Stimulated activated naive CD8-positive, alpha-beta T cell treated with anti-CD3 and anti-CD28 coated beads, Interleukin-15, amount 100 ng/mL, for 72 hours (primary cell): ENCODE data around the gene C2orf42.
A peak's percentile ranks its signal among the peaks of the same experiment; 100 is the strongest.
"Not testable (repeated sequence)": the region's sequence is repeated elsewhere in the genome, so short reads cannot be mapped to it uniquely, and the experiment has no call there.

ENCODE experiments used
- ATAC-seq: fragments of 150-1000 bp; cut with Tn5 transposase; 2 replicates; pipeline ENCODE4 v1.10.0; 2021; ENCODE audit warnings: mild to moderate bottlenecking, moderate library complexity
- DNase-seq, 2 donors: peaks; one replicate each; pipeline ENCODE4 v3.0.0; 2021 to 2022
- H3K27ac Mint-ChIP-seq, 2 donors: one replicate each; pipeline ENCODE4 v1.8.0; 2022; ENCODE audit warnings: mild to moderate bottlenecking in 2 of 2, mixed read lengths in 2 of 2, moderate library complexity in 2 of 2
- H3K27me3 Mint-ChIP-seq: one replicate; pipeline ENCODE4 v1.8.0; 2022; ENCODE audit warnings: mixed read lengths
- H3K4me1 Mint-ChIP-seq: one replicate; pipeline ENCODE4 v1.8.0; 2022; ENCODE audit warnings: mild to moderate bottlenecking, mixed read lengths
- H3K4me3 Mint-ChIP-seq, 2 donors: one replicate each; pipeline ENCODE4 v1.8.0; 2022; ENCODE audit warnings: mild to moderate bottlenecking in 2 of 2, mixed read lengths in 2 of 2, moderate library complexity in 1 of 2
- H3K9me3 Mint-ChIP-seq, 2 donors: one replicate each; pipeline ENCODE4 v1.8.0; 2022; ENCODE audit warnings: mixed read lengths in 2 of 2

The C2orf42 gene

GRCh38 chr2:70125498-70125898, 65.3 kb downstream of the C2orf42 start:
- no peaks in the 10 kb centered on the region for H3K27me3 Mint-ChIP-seq
- H3K27ac Mint-ChIP-seq: peak overlapping the region; percentile 100
- no peak for DNase-seq
- peak overlapping the region; percentile 92 to 98 for H3K4me3 Mint-ChIP-seq
- ATAC-seq: no peak
- no peaks in the 10 kb centered on the region for H3K9me3 Mint-ChIP-seq
- peaks cover 80% of the 10 kb centered on the region for H3K4me1 Mint-ChIP-seq

GRCh38 chr2:70124983-70125480, 65.8 kb downstream of the C2orf42 start:
- Mint-ChIP-seq H3K4me3 (peak overlapping the region; percentile 92 to 98), H3K4me1 (peaks cover 76% of the 10 kb centered on the region), H3K27ac (peak overlapping the region; percentile 100), H3K27me3 (no peaks in the 10 kb centered on the region), H3K9me3 (no peaks in the 10 kb centered on the region)
- ATAC-seq: peak; percentile 67
- DNase-seq: peak; percentile 62 to 67

- peak overlapping the region; percentile 100 for H3K27ac Mint-ChIP-seq
- H3K27me3 Mint-ChIP-seq: no peaks in the 10 kb centered on the region
- ATAC-seq (peak; percentile 33), DNase-seq (no peak)
- peak overlapping the region; percentile 92 to 98 for H3K4me3 Mint-ChIP-seq
- H3K4me1 Mint-ChIP-seq: peaks cover 80% of the 10 kb centered on the region
- no peaks in the 10 kb centered on the region for H3K9me3 Mint-ChIP-seq
Observed at GRCh38 chr2:70123829-70124116, 67.0 kb downstream of the C2orf42 start.

DNA sequence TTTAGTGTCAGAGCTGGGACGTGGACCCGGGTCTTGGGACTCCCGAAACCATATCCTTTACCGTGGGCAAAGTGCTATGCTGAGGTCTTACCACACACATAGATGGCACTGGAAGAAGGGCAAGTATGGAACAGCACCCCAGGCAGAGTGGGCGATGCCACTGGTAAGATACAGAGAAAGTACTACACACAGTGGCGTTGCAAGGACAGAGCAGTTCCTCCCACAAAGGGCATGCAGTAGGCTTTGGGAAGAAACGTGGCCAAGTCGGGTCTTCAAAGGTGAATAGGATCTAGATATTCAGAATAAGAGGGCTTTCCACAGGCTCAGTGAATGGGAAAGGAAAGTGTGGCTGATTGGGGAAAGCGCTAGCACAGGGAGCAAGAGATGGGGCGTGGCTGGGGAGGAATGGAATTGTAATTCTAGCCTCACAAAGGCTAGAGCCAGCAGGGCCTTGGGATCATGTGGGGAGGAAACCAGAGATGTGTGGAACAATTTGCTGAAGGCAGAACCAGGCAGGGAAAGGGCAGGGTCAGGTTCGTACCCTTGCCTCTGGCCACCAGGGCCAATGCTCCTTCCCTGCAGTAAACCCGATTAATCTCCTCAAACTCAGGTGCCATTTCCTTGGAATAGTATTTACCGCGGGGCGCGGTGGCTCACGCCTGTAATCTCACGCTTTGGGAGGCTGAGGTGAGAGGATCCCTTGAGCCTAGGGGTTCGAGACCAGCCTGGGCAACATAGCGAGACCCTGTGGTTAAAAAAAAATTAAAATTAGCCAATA, 67.6 kb downstream of the C2orf42 start:
- Mint-ChIP-seq H3K9me3 (no peaks in the 10 kb centered on the region), H3K27ac (peak overlapping the region; percentile 100), H3K4me3 (peak overlapping the region; percentile 92 to 98), H3K4me1 (peaks cover 79% of the 10 kb centered on the region), H3K27me3 (no peaks in the 10 kb centered on the region)
- ATAC-seq: no peak
- no peak for DNase-seq

GRCh38 chr2:70122470-70122869, 68.3 kb downstream of the C2orf42 start:
- Mint-ChIP-seq H3K27me3 (no peaks in the 10 kb centered on the region), H3K9me3 (no peaks in the 10 kb centered on the region), H3K4me3 (peak overlapping the region in 1 of 2 donors; percentile 92), H3K4me1 (peaks cover 71% of the 10 kb centered on the region), H3K27ac (peak overlapping the region in 1 of 2 donors; percentile 35)
- no peak for DNase-seq
- no peak for ATAC-seq

GRCh38 chr2:70121627-70122372, 69.0 kb downstream of the C2orf42 start:
- H3K4me1 Mint-ChIP-seq: peaks cover 70% of the 10 kb centered on the region
- no peak overlapping the region for H3K4me3 Mint-ChIP-seq
- DNase-seq: no peak
- no peaks in the 10 kb centered on the region for H3K27me3 Mint-ChIP-seq
- ATAC-seq: no peak
- H3K27ac Mint-ChIP-seq: no peak overlapping the region
- H3K9me3 Mint-ChIP-seq: no peaks in the 10 kb centered on the region

DNA sequence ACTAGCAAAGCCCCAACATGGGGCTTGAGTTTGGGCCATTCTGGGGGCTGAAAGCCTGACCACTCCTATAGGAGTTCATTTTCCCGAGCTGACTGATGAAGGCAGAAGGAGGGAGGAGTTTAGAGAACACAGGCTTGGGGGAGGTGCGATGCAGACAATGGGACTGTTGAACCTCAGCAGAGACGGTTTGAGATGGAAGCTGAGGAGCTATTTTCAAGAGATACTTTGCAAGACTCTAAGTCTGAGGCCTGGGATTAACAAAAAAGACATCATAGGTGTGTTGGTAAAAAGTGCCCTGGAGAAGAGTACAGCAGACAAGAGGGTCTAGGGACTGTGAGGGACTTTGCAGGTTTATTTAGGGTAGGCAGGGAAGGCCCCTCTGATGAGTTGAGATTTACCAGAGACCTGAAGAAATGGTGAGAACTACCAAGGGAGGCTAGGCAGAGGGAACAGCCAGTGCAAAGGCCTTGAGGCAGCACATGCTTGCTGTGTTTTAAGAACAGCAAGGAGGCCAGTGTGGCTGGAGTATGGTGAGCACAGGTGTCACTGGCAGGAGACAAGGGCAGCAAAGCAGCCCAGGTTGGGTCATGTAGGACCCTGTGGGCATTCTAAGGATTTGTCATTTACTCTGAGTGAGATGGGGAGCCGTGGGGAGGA, 71.9 kb downstream of the C2orf42 start:
- no peak for DNase-seq

DNA sequence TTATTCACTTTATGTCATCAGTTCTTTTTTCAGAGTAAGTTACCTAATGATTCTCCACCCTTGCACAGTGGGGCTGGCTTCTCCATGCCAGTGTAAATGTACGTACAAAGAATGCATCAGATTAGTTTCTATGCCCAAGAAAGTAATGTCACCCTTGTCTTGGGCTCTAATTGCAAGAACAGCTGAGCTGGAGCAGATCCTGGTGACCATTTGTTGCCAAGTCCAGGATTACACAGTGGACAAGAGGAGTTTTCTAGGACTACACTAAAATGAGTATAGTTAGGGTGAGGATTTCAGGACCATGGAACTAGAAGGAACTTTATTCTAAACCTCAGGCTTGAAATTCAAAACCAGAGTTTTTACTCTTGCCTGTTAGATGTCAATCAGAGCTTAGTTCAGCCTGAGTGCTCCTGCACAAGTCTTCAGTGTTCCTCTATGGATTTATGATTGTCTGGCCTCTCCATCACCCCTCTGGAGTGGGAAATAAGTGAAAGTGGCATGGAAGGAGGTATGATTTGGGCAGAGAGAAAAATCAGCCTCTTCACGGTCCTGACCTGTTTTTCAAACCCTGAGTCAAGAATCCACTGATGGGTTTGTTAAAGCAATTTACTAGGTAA, 73.8 kb downstream of the C2orf42 start:
- ATAC-seq (no peak), DNase-seq (no peak)
- Mint-ChIP-seq H3K27ac (no peak overlapping the region), H3K4me3 (no peak overlapping the region), H3K27me3 (no peaks in the 10 kb centered on the region), H3K4me1 (peaks cover 63% of the 10 kb centered on the region), H3K9me3 (no peaks in the 10 kb centered on the region)

More for the DNA sequence above, 71.9 kb downstream of the C2orf42 start:
- Mint-ChIP-seq H3K9me3 (no peaks in the 10 kb centered on the region), H3K27ac (peak overlapping the region in 1 of 2 donors; percentile 60), H3K27me3 (no peaks in the 10 kb centered on the region), H3K4me3 (peak overlapping the region in 1 of 2 donors; percentile 2), H3K4me1 (peaks cover 71% of the 10 kb centered on the region)
- no peak for ATAC-seq

DNA sequence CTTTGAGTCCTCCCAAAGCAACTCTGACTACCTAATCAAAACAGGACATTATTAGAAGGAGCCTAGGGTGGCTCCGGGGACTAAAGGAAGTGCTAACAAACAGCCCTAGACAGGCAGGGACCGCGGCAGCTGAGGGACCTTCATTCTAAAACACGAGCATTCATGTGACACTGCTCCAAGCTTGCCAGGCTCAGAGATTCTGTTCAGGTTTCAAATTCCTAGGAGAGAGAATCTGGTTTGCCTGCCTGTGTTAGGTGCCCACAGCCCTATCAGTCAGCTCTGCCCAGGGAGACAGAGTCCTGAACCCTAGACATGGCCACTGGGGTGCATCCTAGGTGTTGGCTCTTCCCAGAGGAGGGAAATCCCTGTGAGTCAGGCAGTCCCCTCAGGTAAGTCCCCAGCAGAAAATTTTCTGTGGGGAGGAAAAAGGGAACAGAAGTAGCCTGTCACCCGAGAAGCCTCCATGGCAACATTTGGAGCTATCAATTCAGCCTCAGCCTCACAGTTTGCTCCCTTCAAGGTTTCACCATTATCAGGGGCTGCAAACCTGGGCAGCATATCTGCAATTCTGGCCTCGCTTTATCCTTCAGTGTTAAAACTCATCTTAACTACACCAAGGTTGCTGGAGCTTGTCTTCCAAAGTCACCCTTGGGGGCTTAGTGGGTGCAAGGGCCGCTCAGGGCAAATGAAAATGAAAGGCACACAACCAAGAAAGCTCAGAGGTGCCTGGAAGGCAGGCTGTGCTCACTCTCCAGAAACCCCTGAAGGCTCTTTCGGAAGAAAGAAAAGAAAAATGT, 75.0 kb downstream of the C2orf42 start:
- Mint-ChIP-seq H3K27ac (peak overlapping the region in 1 of 2 donors; percentile 82), H3K4me3 (peak overlapping the region; percentile 37 to 47), H3K4me1 (peaks cover 63% of the 10 kb centered on the region), H3K9me3 (no peaks in the 10 kb centered on the region), H3K27me3 (no peaks in the 10 kb centered on the region)
- DNase-seq: no peak
- ATAC-seq: peak; percentile 78

DNA sequence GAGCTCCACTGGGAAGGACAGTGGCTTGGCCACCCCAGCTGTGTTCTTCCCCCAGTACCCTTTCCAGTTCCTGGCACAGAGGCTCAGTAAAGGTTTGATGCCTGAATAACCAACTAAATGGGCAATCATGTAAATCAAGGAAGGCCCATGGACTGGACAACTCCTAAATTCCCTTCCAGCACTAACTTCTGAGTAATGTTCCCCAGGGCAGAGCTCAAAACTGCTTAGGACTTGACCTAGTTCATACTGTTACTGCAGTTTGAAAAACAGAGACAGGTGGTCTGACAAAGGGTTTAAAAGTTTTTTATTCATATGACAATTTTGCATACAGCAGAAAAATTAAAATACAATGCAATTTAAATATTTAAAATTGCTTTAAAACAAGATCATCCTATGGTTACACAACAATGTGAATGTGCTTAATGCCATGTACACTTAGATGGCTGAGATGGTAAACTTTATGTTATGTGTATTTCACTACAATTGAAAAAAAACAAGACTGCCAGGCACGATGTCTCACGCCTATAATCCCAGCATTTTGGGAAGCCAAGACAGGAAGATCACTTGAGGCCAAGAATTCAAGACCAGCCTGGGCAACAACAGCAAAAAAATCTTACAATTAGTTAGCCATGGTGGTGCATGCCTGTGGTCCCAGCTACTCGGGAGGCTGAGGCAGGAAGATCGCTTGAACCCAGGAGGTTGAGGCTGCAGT, 77.3 kb downstream of the C2orf42 start:
- no peak for ATAC-seq
- Mint-ChIP-seq H3K9me3 (no peaks in the 10 kb centered on the region), H3K27me3 (no peaks in the 10 kb centered on the region), H3K4me1 (peaks cover 68% of the 10 kb centered on the region), H3K27ac (no peak overlapping the region), H3K4me3 (no peak overlapping the region)
- DNase-seq: no peak

DNA sequence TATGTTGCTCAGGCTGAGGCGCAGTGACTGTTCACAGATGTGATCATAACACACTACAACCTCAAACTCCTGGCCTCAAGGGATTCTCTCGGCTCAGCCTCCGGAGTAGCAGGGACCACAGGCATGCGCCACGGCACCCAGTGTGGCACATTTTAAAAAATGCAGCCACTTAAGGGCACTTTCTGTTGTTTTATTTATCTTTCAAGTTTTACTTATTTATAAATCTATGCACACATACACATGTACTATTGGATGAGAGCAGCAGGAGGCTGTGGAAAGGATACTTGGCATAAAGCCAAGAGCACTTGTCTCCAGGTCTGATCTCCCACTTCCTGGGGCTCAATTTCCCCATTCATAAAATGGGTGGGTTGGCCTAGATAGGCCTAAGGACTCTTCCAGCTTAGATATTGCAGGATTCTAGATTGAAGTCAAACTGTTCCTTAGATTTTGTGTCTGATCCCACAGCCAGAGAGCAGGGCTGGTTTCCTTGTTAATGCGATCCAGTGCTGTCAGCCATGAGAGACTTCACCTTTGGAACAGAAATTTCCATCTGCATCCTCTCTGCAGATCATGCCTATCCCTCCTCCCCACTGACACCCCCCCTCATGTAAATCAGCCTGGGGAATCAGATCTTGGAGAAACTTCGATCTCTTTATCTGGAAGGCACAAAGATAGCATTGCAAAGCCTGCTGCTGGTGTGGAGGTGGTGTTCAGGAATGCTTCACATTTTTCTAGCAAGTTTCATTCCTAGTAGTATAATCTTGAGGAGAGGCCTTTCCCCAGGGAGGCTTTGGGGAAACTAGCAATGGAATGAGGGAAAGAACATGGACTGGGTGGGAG, 78.8 kb downstream of the C2orf42 start:
- Mint-ChIP-seq H3K27me3 (no peaks in the 10 kb centered on the region), H3K9me3 (no peaks in the 10 kb centered on the region), H3K4me1 (peaks cover 78% of the 10 kb centered on the region), H3K4me3 (no peak overlapping the region), H3K27ac (peak overlapping the region in 1 of 2 donors; percentile 33)
- no peak for DNase-seq
- no peak for ATAC-seq

GRCh38 chr2:70110397-70110796, 80.4 kb downstream of the C2orf42 start:
- H3K4me1 Mint-ChIP-seq: peaks cover 72% of the 10 kb centered on the region

GRCh38 chr2:70106138-70106537, 84.7 kb downstream of the C2orf42 start:
- not testable (repeated sequence) for DNase-seq, ATAC-seq, H3K9me3 Mint-ChIP-seq, H3K4me3 Mint-ChIP-seq, H3K27ac Mint-ChIP-seq, H3K27me3 Mint-ChIP-seq
- peaks cover 78% of the 10 kb centered on the region for H3K4me1 Mint-ChIP-seq

More at GRCh38 chr2:70110397-70110796, 80.4 kb downstream of the C2orf42 start:
- not testable (repeated sequence) for DNase-seq, H3K4me3 Mint-ChIP-seq, H3K27me3 Mint-ChIP-seq, H3K9me3 Mint-ChIP-seq, ATAC-seq, H3K27ac Mint-ChIP-seq
